ENCODE results near the gene TBC1D16.

TBC1D16 gene

GRCh38 chr17:79928502-79929256, 107.0 kb downstream of the TBC1D16 start:
- in situ Hi-C loops (cut with HindIII; ENCODE audit: low sequenced_read_pairs), result no loop called here
- no peak overlapping the region for H3K4me3 ChIP-seq (ENCODE audit: low read depth, low read length)
- TF ChIP-seq CTCF (IDR thresholded peaks at IDR 0.05; ENCODE audit: low read depth, low read length), result no peak
- no peak for DNase-seq (ENCODE audit: low read depth, low spot score)

- TF ChIP-seq CTCF (IDR thresholded peaks at IDR 0.05; ENCODE audit: low read depth, low read length), result no peak
These were observed 107.8 kb downstream of the TBC1D16 start for GRCh38 chr17:79927688-79928501.

GRCh38 chr17:79927136-79927661, 108.5 kb downstream of the TBC1D16 start:
- TF ChIP-seq CTCF (IDR thresholded peaks at IDR 0.05; ENCODE audit: low read depth, low read length), result no peak
- in situ Hi-C loops (cut with HindIII; ENCODE audit: low sequenced_read_pairs), result no loop called here
- H3K4me3 ChIP-seq (ENCODE audit: low read depth, low read length), result no peak overlapping the region
- DNase-seq (ENCODE audit: low read depth, low spot score), result no peak

More at GRCh38 chr17:79927688-79928501, 107.8 kb downstream of the TBC1D16 start:
- DNase-seq (ENCODE audit: low read depth, low spot score), result no peak
- no peak overlapping the region for H3K4me3 ChIP-seq (ENCODE audit: low read depth, low read length)
- in situ Hi-C loops (cut with HindIII; ENCODE audit: low sequenced_read_pairs), result no loop called here

GRCh38 chr17:79926605-79927135, 109.0 kb downstream of the TBC1D16 start:
- no peak for TF ChIP-seq CTCF (IDR thresholded peaks at IDR 0.05; ENCODE audit: low read depth, low read length)
- DNase-seq (ENCODE audit: low read depth, low spot score), result no peak
- no peak overlapping the region for H3K4me3 ChIP-seq (ENCODE audit: low read depth, low read length)
- in situ Hi-C loops (cut with HindIII; ENCODE audit: low sequenced_read_pairs), result no loop called here

GRCh38 chr17:79926142-79926604, 109.5 kb downstream of the TBC1D16 start:
- no peak for TF ChIP-seq CTCF (IDR thresholded peaks at IDR 0.05; ENCODE audit: low read depth, low read length)
- in situ Hi-C loops (cut with HindIII; ENCODE audit: low sequenced_read_pairs), result no loop called here
- DNase-seq (ENCODE audit: low read depth, low spot score), result no peak
- H3K4me3 ChIP-seq (ENCODE audit: low read depth, low read length), result no peak overlapping the region

- peak; percentile 25 for TF ChIP-seq CTCF (IDR thresholded peaks at IDR 0.05; ENCODE audit: low read depth, low read length)
- no peak overlapping the region for H3K4me3 ChIP-seq (ENCODE audit: low read depth, low read length)
- in situ Hi-C loops (cut with HindIII; ENCODE audit: low sequenced_read_pairs), result no loop called here
- peak; percentile 53 for DNase-seq (ENCODE audit: low read depth, low spot score)
These were observed 110.3 kb downstream of the TBC1D16 start for GRCh38 chr17:79925242-79925957.
